GM21786 (cell line): ENCODE data around the gene COX4I2.

Experiments
- ATAC-seq: cut with Tn5 transposase; IDR thresholded peaks from one replicate; pipeline ENCODE4 v1.9.1; 2021; ENCODE audit not compliant: unreplicated experiment

Gene COX4I2

DNA sequence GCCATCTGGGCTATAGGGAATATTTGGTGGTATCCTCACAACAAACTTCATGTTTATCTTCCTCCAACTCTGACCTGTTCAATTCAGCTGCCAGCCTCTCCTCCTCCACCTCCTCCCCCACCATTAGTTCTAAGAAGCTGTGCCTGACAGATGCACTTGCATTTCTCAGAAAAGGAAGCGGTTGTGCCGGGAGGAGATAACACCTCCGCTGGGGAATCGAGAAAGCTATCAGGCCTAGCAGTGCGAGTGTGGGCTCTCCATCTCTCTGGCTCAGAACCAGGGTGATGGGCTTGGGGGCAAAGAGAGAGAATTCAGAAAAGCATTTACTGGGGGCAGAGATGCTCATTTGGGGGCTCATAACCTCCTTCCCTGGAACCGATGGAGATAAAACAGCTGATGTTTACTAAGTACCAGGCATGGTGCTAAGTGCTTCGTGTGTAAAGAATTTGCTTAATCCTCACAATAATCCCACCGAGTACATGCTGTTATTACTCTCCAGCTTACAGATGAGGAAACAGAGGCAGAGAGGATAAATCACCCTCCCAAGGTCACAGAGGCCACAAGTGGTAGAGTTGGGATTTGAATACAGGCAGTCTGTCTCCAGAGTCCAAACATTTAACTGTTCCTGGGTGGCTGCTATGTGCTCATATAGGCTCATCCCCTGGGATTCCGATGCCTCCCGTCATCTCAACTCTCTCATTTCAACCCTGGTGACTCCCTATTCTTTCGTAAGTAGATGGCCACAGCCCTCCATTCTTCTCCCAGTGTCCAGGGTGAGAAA is 38.3 kb downstream of the COX4I2 start:
- ATAC-seq, result no peak

DNA sequence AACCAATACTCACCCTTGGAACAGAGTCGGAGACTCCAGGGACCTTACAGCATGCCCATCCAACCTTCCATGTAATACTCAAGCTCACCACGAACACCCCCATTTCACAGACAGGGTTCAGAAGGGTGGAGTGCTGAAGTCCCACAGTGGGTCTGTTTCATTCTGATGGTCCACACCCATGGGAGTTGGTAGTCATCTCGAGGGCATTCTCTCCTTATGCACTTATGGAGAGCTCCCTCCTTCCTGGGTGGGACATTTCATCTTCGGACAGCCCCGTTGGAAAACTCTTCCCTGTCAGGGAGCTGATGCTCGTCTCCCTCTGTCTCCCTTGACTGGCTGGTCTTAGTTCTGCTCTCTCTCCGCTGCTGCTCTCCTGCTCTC is 38.9 kb downstream of the COX4I2 start:
- ATAC-seq, result no peak

- no peak for ATAC-seq
These were observed 40.0 kb downstream of the COX4I2 start for GRCh38 chr20:31677553-31678260.

DNA sequence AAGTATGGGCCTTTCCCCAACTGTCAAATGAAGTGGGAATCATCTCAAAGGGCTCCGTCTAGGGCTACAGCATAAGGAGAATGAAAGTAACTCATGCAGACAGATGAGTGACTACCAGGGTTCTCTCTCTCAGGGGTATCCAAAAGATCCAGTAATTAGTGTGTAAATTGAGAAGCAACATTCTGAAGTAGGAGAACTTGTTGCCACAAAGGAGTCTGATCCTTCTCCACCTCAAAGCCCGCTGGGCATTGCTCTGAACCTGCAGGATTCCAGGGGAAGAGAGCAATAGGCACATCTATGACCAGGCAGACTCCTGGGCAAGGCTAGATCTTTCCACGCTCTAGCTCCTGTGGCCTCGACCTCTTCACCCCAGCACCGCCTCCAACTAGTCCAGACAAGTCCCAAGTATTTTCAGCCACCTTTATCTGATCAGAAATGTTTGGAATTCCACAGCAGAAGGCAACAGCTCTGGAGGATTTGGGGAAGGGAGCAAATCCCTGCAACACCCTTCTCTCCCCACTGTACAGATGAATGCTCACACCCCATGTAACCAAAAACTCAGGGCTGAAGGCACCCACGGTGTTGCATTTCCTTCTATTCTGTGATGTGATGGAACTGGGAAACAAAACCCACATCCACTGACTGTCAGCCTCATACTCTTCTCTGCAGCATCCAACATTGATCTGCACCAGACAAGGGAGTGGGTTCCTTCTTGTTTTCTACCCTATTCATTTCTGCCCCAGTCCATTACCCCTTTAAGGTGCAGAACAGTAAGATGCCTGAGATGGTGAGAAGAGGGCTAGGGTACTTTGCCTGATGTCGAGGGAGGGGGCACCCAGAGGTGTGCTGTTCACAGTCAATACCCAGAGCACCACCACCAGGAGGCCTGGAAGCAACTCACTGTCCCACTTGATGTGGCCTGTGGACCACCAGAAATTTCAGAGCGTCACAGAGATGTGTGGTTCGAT is 41.0 kb downstream of the COX4I2 start:
- no peak for ATAC-seq

DNA sequence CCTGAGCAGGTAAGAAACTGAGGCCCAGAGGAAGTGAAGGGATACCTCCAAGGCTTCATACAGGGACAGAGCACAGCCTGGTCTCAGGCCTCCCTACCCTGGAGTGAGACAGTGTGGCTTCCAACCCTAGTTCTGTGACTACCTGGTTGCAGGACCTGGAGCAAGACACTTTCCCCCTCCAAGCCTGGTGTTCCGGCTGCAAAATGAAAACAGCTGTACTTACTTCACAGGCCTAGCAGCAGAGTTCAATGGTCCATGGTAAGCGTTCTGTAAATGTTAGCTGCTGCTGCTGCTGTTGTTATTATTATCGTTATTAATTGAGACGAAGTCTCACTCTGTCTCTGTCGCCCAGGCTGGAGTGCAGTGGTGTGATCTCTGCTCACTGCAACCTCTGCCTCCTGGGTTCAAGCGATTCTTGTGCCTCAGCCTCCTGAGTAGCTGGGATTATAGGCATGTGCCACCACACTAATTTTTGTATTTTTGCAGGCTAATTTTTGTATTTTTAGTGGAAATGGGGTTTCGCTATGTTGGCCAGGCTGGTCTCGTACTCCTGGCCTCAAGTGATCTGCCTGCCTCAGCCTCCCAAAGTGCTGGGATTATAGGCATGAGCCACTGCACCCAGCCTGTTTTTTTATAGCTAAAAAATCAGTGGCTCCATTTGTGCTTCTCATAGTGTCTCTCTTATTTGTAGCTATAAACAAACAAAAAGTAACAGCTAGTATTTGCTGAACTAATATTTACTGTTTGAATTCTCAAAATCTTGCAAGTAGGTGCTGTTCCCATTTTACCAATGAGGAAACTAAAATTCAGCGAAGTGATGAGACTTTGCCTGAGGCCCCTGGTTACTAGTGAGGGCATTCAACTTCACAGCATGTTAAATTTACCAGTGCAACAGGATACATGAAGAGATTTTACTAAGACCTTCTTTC is 41.9 kb downstream of the COX4I2 start:
- ATAC-seq, result no peak

GRCh38 chr20:31680286-31681127 is 42.8 kb downstream of the COX4I2 start:
- ATAC-seq, result no peak

GRCh38 chr20:31681128-31681727 is 43.5 kb downstream of the COX4I2 start:
- no peak for ATAC-seq

DNA sequence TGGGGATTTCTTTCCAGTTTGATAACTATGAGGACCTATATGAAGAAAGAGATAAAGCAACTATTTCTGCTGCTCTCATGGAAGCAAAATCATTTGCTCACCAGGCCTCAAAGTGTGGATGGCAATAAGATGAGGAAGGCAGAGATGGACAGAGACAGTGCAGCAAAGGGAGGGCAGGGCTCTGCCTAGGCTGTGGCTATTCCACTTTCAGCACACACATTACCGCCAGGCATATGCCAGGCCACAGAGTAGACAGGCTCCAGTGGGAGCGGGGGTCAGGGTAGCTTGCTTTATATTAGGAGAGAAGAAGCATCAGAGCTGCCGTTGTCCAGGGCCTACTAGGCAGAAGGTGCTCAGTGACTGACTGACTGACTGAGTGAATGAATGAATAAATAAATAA is 44.1 kb downstream of the COX4I2 start:
- ATAC-seq, result no peak

GRCh38 chr20:31682352-31682751 is 44.6 kb downstream of the COX4I2 start:
- no peak for ATAC-seq

DNA sequence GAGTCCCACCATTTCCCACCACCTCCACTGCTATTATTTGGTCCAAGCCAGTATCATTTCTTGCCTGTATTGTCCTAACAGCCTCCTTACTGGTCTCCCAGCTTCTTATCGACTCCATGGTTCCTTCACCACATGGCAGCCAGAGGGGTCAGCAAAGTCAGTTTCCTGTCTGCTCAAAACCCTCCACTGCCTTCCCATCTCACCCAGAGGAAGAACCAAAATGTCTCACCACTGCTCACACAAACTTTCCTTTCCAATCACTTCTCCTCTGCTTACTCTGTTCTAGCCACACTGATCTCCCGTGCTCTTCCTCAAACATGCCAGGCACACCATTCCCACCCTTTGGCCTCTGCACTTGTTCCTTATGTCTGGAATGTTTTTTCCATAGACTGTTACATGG is 45.2 kb downstream of the COX4I2 start:
- ATAC-seq, result no peak

GRCh38 chr20:31684153-31685015 is 46.7 kb downstream of the COX4I2 start:
- ATAC-seq, result peak; percentile 52

GRCh38 chr20:31685853-31686643 is 48.3 kb downstream of the COX4I2 start:
- peak; percentile 3 for ATAC-seq

GRCh38 chr20:31687777-31688176 is 50.1 kb downstream of the COX4I2 start:
- no peak for ATAC-seq

DNA sequence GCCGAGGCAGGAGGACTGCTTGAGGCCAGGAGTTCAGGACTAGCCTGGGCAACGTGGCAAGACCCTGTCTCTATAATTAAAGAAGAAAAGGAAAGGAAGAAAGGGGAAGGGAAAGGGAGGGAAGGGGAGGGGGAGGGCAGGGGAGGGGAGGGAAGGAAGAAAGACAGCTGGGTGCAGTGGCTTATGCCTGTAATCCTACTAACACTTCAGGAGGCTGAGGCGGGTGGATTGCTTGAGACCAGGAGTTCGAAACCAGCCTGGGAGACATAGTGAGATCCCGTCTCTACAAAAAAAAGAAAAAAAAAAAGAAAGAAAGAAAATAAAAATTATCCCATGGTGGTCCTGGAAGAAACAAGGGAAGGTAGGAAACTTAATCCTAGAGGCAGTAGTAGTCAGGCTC is 51.4 kb downstream of the COX4I2 start:
- ATAC-seq, result no peak

GRCh38 chr20:31690124-31690666 is 52.5 kb downstream of the COX4I2 start:
- no peak for ATAC-seq

DNA sequence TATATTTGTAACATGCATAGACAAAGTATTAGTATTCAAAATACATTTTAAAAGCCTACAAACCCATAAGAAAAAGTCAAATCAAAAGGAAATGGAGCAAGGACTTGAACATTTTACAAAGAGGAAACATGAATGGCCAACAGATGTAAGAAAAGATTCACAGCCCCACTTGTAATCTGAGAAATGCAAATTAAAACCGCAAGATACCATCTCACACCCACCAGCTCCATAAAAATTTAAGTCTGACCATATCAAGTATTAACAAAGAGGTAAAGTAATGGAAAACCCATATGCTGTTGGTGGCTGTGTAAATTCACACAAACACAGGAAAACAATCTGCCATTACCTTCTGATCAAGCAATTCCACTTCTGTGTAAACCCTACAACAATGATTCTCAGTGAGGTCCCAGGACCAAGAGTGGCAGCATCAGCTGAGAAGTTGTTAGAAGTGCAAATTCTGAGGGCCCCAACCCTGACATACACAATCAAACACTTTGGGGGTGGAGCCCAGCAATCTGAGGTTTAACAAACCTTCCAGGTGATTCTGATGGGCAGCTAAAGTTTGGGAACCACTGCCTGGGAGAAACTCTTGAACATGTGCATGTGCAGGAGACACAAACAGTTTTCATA is 54.0 kb downstream of the COX4I2 start:
- peak; percentile 67 for ATAC-seq

GRCh38 chr20:31693402-31693801 is 55.7 kb downstream of the COX4I2 start:
- ATAC-seq, result no peak
